NCI-H345 (cell line): ENCODE measurements around the gene STK40.
A peak's percentile ranks its signal among the peaks of the same experiment; 100 is the strongest.

Source experiments
- DNase-seq: peaks from one replicate; lab custom pipeline; 2025; lab: John Stamatoyannopoulos, UW

The STK40 gene

DNA sequence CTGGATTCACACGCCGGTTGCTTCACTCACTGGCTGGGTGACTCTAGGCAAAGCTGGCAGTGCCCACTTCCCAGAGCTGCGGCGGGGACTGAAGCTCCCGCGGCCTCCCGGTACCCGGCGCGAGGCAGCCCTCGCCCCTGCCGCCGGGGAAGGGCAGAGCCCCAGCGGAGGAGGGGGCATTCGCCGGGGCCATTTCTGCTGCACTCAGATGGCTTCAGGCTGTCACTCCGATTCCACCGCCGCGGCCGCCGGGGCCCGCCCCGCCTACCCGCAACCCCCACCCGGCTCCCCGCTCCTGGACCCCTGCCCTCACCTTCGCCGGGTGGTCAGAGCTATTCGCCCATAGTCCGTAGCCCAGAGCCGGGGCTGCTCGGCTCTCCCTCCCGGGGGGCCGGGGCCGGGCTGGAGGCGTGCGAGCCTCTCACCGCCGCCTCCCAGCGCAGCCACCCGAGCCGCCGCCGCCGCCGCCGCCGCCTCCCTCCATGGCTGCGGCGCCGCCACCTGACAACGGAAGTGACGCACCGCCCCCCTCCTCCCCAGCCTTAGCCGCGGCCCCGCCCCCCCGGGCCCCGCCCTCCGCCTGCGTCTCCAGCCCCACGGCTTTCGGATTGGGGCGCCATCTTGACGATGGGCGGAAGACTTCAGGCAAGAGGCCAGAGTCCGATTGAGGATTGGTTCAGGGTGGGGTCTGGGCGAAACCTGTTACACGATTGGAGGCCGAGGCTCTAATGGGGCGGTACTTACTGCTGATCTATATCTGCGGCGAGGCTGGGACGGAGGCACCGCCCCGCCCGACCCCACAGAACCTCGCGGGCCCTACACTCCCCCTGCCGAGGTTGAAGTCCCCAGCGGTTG, at the start of gene STK40:
Gene STK40, minus strand, starts transcription at position 515 of the 855 bp plus-strand sequence. CDS start 24,592 bp downstream, outside the sequence.
- peak; percentile 99 for DNase-seq

DNA sequence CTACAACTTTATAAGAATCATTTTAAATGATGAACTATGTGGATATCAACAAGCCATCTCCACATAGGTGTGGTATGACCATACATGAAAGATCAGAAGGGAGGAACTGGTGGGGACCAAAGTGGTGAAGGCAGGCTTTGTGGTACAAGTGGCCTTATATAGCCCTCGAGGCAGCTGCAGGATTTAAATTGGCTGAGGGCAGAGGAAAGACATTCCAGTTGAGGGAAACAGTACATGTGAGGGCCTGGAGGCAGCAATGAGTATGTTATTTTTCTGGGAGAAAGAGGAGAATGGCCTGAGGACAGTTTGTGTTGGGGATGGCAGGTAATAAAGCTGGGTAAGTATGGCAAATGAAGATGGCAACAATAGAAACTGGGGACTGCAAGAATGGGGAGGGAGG, 47.4 kb upstream of the STK40 start:
- no peak for DNase-seq

DNA sequence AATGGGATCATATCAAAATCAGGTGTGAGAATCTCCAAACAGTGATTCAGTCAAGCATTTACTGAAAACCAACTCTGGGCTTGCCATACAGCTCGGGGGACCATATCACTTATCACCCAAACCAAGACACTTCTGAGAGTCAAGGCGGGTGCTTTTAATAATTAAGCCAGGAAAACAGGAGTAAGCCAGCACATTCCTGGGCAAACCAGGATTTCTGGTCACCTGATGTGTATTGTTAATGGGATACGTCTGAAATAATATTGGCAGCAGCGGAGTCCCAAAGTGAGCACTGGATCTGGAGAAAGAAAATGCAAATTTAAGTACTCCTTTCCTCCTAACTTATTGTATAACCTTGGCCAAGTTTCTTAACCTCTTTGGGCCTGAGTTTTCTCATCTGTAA, 46.9 kb upstream of the STK40 start:
- DNase-seq, result no peak

DNA sequence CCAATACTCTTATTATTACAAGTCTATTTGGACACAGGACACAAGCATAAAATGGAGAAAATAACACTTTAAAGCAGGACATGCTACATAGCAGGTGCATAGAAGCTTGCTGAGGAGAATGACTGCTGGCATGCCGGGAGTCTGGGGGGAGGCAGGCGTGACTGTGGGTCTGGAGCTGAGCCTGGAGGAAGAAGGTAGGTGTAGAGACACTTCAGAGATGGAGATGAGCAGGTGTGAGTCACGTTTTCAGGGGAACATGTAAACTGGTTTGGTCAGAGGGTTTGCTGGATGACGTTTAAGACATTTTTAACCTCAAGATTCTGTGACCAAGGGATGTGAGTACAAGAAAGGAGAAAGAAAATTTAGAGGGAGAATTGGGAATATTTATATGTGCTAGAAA, 40.1 kb upstream of the STK40 start:
- DNase-seq, result no peak

DNA sequence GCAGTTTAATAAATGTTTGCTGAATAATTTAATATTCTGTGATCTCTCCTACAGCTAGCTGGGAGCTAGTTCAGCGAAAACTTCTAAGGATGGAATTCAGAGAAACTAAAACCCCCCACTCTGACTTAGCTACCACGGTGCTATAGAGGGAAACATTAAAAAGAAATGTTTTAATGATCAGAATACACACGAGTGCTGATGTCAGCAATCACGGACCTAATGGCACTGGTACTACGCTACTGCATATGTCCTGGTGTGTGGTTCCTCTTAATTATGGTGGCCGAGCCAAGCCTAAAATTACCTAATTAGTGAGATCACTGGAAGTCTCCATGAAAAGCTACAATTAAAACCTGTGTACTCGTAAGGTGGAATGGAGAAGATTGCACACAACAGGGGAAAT, 35.9 kb upstream of the STK40 start:
- no peak for DNase-seq

GRCh38 chr1:36420836-36421317, 35.2 kb upstream of the STK40 start:
- DNase-seq, result peak; percentile 62

- no peak for DNase-seq
These were observed 34.7 kb upstream of the STK40 start for GRCh38 chr1:36420409-36420808.

DNA sequence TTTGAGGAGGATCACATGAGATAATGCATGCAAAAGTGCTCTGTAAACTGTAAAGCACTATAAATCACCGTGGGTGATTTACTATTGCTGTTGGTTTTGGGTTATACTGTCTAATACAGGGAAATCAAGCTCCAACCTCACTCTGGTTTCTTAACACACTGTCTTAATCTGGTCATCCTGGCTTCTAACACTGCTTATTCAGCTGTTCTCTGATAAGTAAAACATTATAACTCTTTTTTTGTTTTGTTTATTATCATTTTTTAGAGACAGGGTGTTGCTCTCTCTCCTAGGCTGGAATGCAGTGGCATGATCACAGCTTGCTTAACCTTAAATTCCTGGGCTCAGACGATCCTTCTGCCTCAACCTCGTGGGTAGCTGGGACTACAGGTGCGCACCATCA, 33.8 kb upstream of the STK40 start:
- DNase-seq, result no peak

- no peak for DNase-seq
These were observed 33.4 kb upstream of the STK40 start for GRCh38 chr1:36419140-36419539.

DNA sequence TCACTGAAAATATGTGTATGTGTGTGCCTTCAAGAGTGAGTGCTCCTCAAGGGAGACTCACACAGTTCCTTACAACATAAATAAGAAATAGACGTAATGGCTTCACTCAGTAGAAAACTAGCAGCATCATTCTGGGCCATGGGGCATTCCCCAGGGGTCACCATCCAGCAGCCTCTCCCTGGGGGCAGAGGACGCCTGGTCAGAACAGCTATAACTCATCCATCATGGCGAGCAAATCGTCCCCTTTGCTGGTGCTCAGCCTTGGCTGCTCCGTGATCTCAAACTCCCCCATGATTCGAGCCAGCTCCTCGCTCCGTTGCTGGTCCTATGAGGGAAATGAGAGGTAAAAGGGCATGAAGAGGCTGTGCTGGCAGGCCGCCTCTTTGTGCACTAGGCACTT, 32.2 kb upstream of the STK40 start:
- no peak for DNase-seq

- DNase-seq, result no peak
These were observed 30.1 kb upstream of the STK40 start for GRCh38 chr1:36415661-36416326.

DNA sequence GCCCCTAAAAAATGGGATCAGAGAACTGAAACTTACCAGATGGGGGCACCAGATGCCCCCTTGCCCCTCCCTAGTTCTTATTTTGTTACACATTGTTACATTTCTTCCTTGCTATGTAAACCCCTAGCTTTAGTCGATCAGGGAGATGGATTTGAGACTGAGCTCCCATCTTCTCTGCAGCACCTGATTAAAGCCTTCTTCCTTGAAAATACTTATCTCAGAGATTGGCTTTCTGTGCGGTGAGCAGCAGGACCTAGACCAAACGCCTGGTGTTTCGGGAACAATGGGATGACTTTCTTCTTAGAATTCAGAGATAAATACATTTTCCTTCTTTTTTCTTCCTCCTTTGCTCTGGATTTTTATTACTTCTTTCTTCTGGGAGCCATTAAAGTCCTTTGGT, 28.7 kb upstream of the STK40 start:
- DNase-seq, result no peak

DNA sequence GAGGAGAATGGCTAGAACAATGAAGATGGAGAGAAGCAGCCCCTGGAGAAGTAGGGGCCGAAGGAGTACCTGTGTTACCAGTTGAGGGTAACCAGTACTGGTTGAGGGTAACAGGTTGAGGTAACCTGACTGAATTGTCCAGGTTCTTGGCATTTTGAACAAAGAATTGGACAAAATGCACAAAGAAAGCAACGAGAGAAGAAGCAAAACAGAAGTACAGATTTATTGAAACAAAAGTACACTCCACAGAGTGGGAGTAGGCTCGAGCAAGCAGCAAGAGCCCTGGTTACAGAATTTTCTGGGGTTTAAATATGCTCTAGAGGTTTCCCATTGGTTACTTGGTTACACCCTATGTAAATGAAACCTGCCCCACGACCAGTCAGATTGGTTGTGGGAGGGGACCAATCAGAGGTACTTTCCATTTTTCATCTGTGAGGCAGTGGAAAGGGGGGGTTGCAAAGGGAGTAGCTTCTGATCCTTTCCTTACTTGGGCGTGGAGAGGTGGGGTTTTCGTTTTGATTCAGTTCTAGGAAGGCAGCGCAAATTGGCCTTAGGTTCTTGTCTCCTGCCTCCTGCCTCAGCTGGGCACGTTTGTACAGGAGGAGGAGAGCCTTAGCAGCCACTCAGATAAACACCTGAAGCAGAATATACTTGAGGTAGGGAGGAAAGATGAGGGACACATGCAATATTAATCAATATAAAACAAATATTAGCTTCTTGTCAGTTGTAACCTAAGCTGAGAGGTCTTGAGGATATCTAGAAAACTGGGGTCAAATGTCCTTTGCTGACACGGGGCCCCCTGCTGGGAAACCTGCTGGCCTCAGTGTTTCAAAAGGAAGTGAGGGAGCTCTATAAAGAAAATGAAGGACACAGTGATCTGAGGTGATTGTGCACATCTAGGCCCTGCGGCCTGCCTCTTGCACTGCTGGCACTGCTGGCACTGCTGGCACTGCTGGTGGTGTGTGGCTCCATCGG, 26.2 kb upstream of the STK40 start:
- DNase-seq, result no peak

DNA sequence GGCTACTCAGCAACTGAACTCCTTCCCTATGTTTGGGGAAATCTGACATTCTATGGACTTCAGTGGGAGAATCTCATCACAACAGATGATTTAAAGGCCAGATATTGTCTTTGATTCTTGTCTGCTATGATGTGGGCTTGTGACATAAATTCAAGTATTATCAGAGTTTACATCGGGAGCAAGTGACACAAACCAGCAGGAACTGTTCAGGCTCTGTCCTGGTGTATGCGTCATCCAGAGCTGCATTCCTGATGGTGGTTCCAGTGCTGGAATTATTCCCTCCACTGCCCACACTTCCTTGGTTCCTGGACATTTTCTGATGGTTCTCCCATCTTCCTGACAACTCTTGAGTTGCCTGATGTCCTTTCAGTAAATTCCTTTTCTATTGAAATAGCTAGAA, 22.8 kb upstream of the STK40 start:
- no peak for DNase-seq

DNA sequence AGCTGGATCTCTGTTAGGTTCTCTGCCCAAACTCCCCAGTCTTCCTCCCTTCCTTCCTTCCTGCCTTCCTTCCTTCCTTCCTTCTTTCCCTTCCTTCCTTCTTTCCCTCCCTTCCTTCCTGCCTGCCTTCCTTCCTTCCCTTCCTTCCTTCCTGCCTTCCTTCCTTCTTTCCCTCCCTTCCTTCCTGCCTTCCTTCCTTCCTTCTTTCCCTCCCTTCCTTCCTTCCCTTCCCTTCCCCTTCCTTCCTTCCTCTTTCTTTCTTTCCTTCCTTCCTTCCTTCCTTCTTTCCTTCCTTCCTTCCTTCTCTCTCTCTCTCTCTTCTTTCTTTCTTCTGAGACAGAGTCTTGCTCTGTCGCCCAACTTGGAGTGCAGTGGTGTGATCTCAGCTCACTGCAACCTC, 20.7 kb upstream of the STK40 start:
- DNase-seq, result no peak

GRCh38 chr1:36402504-36402890, 16.8 kb upstream of the STK40 start:
- no peak for DNase-seq

GRCh38 chr1:36401602-36402503, 16.1 kb upstream of the STK40 start:
- DNase-seq, result no peak

GRCh38 chr1:36400825-36401601, 15.3 kb upstream of the STK40 start:
- DNase-seq, result no peak

DNA sequence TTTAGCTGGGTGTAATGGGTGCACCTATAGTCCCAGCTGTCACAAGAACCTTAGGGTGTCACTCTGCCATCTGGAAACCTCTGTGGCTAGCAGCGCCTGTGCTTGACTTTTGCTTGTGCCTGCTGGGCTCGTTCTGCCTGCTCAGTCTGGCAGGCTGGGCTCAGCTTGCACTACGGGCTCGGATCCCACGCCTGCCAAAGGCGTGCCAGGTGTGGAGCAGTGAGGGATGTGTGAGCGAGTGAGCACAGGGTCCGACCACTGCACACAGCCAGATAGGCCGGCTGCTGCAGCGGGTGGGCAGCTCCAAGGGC, 14.7 kb upstream of the STK40 start:
- no peak for DNase-seq

- DNase-seq, result no peak
These were observed 12.8 kb upstream of the STK40 start for GRCh38 chr1:36398370-36398977.
